Cerebellar nuclear complex (tissue), 1 donor: Measurements from ENCODE around the gene PRCD.

Experiments
- DNase-seq, 2 experiments: peaks; one replicate each; lab custom pipeline; 2025; lab: John Stamatoyannopoulos, UW

PRCD gene, protein sequence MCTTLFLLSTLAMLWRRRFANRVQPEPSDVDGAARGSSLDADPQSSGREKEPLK

DNA sequence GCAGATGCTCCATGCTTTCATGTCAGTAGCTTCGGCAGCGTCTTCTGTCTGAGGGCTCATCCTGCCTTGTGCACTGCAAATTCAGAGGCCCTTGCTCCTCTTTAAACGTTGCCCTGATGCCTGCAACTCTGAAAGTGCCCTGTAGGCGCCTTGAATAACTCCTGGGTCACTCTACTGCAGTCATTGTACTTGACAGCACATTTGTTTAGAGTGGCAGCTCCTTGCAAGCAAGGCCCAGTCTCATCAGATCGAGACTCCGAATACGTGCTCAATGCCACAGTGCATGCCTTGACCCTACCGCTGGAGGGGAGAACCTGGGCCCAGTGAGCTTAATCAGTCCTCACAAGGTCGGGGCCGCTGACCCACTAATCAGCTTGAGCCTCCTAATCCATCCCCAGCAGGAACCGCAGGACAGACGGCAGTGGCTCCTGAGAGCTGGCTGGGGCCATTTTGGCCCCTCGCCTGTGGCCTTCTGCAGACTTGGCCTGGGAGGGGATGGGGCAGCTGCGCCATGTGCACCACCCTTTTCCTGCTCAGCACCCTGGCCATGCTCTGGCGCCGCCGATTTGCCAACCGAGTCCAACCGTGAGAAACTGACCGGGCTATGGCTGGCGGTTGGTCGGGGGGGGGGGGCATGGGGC lies at the start of gene PRCD:
Gene PRCD (plus strand): TSS at position 414 of the 641 bp plus-strand sequence. CDS start 98 bp downstream, at position 512.
- DNase-seq, result no peak

DNA sequence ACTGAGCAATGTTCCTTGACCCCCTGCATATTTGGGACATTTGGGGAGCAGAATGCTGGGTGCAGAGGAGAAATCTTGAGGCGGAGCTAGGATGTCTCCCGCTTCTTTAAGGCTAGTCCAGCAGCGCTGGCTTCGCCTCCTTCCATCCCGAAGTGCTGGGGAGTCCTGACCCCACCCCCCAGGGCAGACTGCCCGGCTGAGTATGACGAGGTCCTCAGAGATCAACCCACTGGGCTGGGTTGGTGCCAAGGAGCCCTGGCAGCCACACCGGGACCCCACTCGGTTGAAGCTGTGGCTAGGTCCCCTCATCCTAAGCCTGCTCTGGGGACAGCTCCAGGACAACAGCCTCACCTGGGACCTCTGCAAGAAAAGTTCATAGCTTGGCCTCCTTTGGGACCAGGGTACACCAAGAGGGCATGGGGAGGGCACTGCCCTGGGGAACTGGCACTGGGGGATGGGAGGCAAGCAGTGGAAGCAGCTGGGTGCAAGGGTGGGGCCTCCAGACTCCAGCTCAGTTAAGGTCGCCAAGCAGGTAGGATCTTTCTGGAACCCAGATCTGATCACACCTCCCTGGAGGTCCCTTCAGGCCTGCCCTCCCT lies 49.6 kb upstream of the PRCD start:
- DNase-seq, result no peak

DNA sequence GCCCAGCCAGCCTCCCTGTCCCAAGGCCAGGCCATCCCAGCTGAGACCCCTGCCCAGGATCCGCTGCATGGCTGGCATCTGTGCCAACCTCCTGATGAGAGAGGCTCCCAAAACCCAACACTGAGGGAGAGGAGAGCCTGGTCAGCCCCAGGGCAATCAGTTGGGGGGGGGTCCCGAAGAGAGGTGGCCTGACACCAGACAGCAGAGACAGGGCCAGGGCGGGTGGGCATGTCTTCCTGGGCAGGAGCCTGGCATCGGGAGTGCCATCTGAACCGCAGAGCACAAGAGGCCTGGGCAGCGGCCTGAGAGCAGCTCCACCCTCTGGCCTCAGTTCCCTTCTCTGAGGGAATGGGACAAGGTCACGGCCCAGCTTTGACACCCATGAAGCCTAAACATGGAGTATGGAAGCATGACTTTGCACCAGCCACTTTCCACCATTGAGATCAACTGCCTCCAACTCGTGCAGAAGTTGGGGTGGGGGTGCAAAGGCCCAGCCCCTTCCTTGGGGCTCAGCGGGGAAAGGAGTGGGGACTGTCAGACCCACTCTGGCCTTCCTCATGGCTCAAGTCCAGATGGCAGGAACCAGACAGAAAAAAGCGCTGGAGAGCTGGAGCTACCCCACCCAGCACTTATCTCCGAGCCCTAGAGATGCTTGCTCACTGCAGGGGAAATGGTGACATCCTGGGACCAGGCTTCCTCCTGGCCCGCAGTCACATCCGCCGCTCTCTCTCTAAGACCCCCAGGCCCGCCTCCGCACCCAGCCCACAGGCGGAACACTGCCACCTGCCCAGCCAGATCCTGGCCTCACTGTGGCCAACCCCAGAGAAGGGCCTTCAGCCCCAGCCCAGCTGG lies 48.3 kb upstream of the PRCD start:
- no peak for DNase-seq

DNA sequence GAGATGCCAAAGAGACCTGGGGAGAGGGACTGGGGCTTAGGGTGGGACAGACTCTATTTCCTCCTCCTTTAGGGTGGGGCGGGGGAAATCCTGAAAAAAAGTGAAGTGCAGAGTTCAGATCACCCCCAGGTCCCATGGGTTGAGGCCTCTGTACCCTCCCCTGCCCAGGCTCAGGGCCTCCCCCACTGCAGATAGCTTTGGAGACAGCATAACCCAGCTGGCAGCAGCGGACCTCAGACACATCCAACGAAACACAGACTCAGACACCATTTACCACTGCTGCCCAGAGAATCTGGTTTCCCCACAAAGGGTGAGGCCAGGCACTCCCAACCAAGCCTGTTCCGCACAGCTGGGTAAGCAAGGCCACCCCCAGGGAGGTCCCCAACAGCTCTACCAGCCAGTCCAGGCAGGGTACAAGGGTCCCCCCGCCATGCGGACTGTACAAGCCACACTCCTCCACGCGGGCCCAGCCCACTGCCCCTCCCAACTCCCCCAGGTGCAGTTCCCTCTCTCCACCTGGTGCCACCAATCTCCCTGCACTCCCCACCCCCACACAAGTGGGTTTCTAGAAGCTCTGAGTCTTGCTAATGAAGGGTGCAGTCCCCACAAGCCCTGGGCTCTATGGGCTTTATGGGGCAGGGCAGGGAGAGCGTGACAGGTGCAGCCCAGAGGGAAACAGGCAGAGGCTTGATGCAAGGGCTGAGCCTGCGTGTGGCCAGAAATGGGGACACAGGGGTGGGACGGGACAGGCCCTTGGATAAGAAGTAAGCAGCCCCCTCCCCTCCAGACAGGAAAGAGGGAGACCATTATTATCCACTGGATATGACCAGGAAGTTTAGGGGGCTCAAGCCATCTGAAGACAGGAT lies 47.5 kb upstream of the PRCD start:
- no peak for DNase-seq

DNA sequence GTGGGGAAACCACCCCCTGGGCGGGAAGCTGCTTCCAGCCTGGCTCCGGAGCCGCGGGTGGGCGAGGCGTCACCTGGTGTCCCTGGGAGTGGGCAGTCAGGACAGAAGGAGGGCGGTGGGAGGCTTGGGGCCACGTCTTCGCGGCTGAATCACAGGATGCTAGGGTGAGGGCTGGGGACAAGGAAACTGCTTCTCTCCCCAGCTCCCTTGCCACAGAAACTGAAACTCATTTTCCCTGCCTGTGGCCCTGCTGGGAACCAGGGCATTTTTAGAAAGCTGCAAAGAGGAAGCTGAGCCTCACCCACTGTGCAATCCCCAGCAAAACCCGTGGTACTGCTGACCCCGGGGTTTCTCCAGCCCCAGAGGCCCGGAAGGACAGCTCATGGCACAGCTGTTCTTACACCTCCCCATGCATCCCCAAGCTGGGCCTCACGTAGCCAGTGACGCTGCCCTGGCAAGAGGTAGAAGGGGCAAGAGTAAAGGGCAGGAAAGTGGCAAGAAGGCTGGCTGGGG lies 46.8 kb upstream of the PRCD start:
- DNase-seq, result no peak

DNA sequence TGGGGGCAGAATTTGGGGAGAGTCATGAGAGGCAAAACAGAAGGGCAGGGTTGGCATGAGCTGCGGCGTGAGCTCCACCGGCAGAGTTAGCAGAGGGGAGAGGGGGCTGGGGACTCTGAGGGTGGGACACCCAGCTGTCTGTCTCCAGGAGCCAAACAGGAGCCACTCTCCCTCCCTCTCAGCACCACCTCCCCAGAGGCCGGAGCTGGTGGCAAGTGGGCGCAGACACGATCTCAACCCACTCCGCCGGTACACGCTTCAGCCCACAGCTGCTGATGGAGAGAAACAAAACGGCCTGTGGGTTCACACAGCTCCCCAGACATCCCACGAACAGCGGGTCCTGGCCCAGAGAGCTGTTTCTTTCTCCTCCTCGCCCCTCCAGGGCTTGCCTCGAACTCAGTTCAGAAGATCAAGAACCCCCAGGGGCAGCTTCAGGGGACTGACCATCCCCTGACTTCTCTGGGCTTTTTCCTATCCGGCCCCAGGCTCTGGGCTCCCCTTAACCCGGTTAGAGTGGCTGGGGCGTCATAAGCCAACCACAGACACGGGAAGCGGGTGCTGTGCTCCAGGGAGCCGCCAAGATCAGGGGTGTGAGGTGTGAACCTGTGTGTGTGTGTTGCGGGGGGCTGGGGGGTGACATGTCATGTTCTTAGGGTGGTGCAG lies 46.2 kb upstream of the PRCD start:
- no peak for DNase-seq

DNA sequence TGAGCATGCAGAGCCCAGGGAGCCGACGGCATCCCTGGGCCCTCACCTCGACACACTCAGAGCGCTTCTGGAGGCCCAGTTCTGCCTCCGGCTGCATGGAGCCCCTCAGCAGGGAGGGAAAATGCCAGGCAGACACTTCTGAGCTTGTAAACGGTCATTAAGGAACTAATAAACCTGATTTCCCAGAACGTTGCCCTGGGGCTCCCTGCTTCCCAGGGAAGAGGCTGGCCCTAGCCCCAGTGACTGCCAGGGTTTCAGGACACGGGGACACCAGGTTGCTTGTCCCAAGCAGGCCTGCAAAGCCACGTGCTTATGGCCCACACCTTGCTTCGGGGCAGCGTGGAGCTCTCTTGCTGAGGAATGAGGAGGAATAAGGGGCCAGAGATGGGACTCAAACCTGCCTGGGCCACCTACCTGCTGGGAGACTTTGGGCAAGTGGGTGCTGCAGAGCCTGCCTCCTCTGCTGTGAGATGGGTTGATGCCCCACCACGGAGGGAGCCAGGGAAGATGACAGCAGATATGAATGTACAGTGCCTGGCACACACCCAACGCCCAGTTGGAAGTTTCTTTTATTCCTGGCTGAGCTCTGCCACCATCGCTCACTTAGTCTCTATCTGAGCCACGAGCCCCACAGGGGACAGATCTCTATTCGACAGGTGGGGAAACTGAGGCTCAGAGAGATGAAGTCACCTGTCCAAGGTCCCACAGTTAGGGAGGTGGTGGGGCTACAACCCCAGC lies 44.0 kb upstream of the PRCD start:
- DNase-seq, result no peak

DNA sequence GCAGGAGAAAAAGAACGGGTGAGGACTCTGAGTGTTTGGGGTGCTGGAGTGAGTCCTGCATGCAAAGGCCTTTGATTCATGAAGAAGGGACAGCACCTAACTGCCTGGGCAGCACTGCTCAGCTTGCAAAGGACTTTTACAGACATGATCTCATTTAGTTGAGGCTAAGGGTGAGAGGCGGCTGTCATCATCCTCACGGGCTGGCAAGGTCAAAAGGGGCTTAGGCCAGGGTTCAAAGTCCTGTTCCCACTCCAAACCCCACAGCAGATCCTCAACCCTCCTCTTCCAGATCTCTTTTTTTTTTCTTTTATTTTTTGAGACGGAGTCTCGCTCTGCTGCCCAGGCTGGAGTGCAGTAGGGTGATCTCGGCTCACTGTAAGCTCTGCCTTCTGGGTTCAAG lies 43.4 kb upstream of the PRCD start:
- DNase-seq, result no peak

DNA sequence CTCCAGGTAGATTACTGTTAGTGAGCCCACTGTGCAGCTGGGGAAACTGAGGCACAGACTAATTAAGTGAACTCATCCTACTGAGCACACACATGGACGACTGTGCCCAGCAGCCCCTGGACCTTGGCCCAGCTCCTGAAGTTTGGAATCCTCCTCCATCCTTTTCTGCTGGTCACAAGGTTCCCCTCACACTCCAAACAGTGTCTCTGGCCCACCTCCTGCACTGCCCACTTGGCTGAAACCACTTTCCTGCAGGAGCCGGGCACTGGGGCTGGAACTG lies 42.2 kb upstream of the PRCD start:
- no peak for DNase-seq

DNA sequence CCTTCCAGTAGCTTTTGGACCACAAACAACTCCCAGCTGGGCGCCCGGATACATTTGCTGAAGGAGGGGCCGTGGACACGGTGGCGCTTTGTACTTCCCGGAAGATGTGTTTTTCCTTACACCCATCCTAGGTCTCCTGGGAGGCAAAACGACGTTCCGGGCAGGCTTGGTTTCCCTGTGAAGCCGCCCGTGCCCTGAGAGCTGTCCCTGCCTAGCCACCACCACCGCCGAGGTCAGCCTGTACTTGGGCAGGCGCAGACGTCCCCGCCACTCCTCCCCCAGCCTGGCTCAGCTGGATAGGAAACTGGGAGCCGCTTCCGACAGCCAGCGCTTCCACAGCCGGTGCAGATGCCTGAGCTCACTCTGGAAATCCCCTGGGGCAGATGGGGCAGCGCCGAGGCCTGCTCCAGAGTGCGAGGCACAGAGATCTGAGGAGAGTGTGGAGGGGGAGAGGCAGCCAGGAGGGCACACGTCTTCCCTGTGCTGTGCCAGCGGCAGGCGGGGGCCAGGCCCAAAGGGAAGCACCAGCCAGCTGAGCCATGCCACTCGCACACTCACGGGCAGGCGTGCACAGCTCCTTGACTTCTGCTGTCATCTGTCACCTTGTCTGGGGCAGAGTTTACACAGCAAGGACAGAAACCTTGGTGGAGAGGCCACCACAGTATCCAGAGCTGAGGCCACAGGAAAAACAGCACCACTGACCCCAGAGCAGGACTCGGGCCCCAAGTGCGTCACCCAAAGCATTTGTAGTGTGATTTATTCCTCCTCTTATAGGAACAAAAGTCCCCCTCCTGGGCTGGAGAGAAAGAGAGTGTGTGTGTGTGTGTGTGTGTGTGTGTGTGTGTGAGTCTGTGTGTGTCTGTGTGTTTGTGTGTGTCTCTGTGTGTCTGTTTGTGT lies 41.6 kb upstream of the PRCD start:
- DNase-seq, result no peak

DNA sequence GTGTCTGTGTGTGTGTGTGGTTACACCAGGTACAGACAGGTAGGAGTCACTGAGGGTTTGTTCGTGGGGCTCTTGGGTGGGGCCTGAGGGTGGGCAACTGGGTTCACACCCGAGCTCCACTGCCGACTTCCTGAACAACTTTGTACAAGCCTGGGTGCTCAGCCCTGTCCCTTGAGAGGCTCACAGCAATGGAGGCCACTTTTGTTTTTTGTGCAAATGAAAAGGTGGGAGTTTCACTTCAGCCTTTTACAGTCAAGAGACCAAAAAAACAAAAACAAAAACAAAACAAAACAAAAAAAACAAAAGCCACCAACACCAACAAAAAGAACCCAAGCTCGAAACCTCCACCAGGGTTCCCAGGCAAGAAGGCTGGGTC lies 41.0 kb upstream of the PRCD start:
- DNase-seq, result no peak

DNA sequence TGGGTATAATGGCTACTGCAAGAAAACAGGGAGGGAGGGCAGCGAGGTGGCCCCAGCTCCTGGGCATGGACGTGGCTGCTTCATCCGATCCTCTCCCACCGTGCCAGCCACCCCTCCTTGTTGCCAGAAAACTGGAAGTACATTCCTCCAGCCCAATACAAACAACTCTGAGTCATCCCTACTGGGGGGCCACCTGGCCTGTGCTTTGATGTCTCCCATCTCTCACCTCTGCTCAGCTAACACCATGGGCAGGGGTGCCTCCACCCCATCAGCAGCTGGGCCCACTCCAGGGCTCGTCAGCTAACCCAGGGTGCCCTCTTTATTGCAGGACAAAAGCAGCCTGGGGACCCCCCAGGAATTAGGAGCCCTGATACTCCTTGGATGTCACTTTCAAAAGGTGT lies 40.6 kb upstream of the PRCD start:
- no peak for DNase-seq

DNA sequence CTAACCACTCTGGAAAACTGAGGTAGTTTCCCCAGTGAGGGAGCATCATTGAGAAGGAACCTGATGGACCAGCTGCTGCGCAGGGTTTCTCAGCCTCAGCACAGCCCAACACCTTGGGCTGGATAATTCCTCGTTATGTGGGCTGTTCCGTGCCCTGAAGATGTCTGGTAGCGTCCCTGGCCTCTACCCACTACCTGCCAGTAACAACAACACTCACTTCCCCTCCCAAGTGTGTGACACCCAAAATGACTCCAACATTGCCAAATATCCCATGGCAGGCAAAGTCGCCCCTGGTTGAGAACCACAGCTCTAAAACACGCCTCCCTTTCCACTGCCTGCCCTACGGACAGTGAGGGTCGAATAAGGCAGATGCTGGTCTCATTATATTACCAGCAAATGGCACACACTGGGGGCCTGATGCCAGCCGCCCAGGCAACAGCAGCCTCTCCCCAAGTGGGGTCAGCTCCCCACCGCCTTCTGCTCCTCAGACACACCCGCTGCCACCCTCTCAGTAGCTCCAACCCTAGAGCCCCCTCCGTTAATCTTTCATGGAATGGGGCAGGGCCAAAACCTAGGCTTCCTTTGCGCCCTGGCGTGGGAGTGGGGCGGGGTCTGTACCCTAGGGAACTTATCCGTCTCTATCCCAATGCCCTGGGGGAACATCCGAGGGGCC lies 39.6 kb upstream of the PRCD start:
- DNase-seq, result no peak

DNA sequence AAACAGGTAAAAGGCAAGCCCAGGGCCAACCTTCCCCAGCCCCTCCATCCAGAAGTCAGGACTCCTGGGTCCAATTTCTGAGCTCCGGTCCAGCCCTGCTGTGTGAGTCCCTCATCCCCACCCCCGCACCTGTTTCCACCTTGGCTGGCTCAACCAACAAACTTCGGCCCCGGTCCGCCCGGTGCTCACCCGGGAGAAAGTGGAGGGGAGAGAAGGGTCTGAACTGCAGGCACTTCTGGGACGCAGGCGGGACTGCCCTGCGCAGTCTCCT lies 39.2 kb upstream of the PRCD start:
- DNase-seq, result no peak

DNA sequence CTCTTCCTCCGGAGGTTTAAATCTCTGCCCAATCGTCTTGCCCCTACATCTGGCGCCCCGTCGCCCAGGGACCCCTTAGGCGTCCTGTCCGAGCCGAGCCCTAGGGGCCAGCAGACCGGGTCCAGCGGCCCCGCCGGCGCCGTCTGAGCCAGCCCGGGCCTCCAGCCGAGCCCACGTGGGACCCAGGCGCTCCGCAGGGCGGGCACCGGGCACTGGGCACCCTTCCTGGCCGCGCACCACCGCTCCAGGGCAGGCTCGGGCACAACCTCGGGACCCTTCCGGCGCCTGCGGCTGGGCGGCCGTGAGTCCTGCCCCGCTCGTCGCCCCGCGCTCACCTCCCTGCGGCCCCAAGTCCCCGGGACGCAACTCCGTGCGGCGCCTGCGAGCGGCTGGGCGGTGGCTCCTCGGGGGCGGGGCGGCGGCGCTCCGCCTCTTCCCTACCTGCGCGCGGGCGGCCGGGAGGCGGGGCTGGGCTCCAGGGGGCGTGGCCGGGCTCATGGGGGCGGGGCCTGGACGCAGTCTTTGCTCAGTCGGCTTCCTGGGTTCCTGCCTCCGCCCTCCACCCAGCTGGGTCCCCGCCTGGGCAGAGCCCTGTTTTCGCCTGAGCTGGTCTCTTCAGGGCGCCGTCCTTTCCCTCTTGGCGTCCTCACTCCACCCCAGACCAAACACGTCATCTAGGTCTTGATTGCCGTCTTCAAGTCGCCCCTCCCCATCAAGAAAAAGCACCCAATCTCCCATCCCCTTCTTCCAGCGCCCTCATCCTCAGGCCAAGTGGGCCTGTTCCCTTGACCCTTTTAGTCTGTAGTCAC lies 38.6 kb upstream of the PRCD start, which contains the start of gene RHBDF2:
Gene RHBDF2 (minus strand): TSS at position 406 of the 809 bp plus-strand sequence. CDS start 19,899 bp downstream, outside the sequence.
- DNase-seq, result no peak

DNA sequence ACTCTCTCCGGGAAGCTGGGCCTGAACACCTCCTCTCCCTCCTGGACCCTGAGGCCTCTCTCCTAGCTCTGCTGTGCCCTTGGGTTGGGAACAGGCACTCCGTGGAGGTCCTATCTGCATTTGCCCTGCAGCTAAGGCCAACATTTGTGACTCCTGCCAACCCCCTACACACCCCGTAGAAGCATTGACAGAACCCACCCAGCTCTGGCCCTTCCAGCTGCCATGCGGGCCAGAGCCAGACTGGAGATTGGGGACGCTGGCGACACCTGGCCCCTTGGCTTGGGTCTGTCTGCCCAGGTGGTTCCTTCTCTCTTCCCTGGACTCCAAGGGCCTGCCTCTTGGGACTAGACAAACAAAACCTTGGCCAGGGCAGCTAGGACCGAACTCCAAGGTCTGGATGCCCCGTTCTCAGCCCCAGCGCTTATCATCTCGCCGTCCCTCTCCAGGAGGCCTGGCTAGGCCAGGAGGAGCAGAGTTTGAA lies 38.0 kb upstream of the PRCD start:
- DNase-seq, result no peak

DNA sequence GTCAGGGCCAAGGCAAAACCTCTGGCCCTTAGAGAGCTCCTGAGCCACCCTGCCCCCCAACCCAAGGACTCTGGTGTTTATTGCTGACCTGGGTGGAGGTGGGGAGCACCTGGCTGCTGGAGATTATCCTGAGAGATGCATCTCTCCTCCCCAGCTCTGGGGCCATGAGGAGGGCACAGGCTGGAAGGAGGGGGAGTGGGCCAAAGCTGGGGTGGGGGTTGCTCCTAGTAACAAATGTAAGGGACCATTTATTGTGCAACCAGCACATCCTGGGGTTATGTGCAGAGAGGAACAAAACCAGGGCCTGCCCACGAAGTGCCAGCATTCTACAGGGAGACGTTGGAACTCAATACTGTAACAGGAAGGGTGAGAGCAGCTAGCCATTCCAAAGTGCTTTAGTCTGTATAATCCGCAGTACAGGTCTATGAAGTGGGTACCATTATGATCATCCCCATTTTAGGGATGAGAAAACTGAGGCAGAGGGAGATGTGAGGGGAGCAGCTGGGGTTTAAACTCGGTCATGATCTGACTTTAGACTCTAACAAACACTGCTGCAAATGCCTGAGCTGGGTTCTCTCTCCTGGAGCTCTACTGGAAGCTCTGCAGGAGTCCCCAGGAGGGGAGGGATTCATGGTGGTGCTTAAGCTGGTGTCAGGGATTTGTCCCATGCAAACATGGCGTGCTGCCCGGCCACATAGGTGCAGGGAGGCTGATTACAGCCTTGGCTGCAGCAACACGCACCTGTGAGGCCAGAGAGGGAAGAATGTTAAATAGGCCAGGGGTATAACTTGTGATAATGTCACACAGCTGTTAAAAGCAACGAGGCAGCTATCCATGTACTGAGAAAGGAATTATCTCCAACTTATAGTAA lies 37.3 kb upstream of the PRCD start:
- DNase-seq, result no peak
